GM21717 (cell line): ENCODE results near the gene MEOX1.

Source experiments
- ATAC-seq: cut with Tn5 transposase; IDR thresholded peaks from one replicate; pipeline ENCODE4 v1.9.1; 2021; ENCODE audit warnings: mild to moderate bottlenecking, moderate library complexity; ENCODE audit not compliant: unreplicated experiment

MEOX1 gene

GRCh38 chr17:43658900-43659299 lies 2.8 kb downstream of the MEOX1 start:
- ATAC-seq, result no peak

GRCh38 chr17:43655693-43656255 lies 5.9 kb downstream of the MEOX1 start:
- ATAC-seq, result no peak

- ATAC-seq, result no peak
Measured at GRCh38 chr17:43652124-43652480, 9.6 kb downstream of the MEOX1 start.

GRCh38 chr17:43650471-43650870 lies 11.3 kb downstream of the MEOX1 start:
- ATAC-seq, result no peak

GRCh38 chr17:43648916-43649315 lies 12.8 kb downstream of the MEOX1 start:
- no peak for ATAC-seq

- no peak for ATAC-seq
Measured at GRCh38 chr17:43645765-43646481, 15.8 kb downstream of the MEOX1 start.

- ATAC-seq, result no peak
Measured at GRCh38 chr17:43645450-43645764, 16.3 kb downstream of the MEOX1 start.

GRCh38 chr17:43644081-43644480 lies 17.6 kb downstream of the MEOX1 start:
- no peak for ATAC-seq

- ATAC-seq, result no peak
Measured at GRCh38 chr17:43641416-43641815, 20.3 kb downstream of the MEOX1 start.

- ATAC-seq, result no peak
Measured at GRCh38 chr17:43640491-43641252, 21.1 kb downstream of the MEOX1 start.

GRCh38 chr17:43637563-43638323 lies 24.0 kb downstream of the MEOX1 start:
- no peak for ATAC-seq

- ATAC-seq, result no peak
Measured at GRCh38 chr17:43636426-43636825, 25.3 kb downstream of the MEOX1 start.

GRCh38 chr17:43634591-43635125 lies 27.1 kb downstream of the MEOX1 start:
- no peak for ATAC-seq

- no peak for ATAC-seq
Measured at GRCh38 chr17:43632221-43632620, 29.5 kb downstream of the MEOX1 start.

- ATAC-seq, result no peak
Measured at GRCh38 chr17:43631429-43631828, 30.3 kb downstream of the MEOX1 start.

GRCh38 chr17:43628089-43628650 lies 33.6 kb downstream of the MEOX1 start:
- no peak for ATAC-seq

GRCh38 chr17:43627653-43628052 lies 34.1 kb downstream of the MEOX1 start:
- no peak for ATAC-seq

GRCh38 chr17:43626023-43626422 lies 35.7 kb downstream of the MEOX1 start:
- ATAC-seq, result no peak

- ATAC-seq, result no peak
Measured at GRCh38 chr17:43625606-43626005, 36.1 kb downstream of the MEOX1 start.

GRCh38 chr17:43620581-43620980 lies 41.1 kb downstream of the MEOX1 start:
- no peak for ATAC-seq

GRCh38 chr17:43620147-43620546 lies 41.6 kb downstream of the MEOX1 start:
- ATAC-seq, result no peak
